Endodermal cell (in vitro differentiated cells): ENCODE data around the gene CPNE6. TPM values are rescaled to one million over a fixed set of nuclear protein-coding genes. Genes with fewer than 3 reads are reported as not detected.

Experiments
- DNase-seq: peaks from one replicate; pipeline ENCODE4 v3.0.0-alpha.2; 2017
- H3K27ac ChIP-seq: 2 replicates; pipeline ENCODE4 v1.5.1; 2013; ENCODE audit warnings: mild to moderate bottlenecking, low read depth, low read length, moderate library complexity
- H3K27me3 ChIP-seq: 2 replicates; pipeline ENCODE4 v1.6.1; 2013; ENCODE audit warnings: mild to moderate bottlenecking, low read length, moderate library complexity; ENCODE audit not compliant: insufficient read depth, control insufficient read depth, poor library complexity, severe bottlenecking
- H3K36me3 ChIP-seq: 2 replicates; pipeline ENCODE4 v1.7.0; 2013; ENCODE audit warnings: mild to moderate bottlenecking, low read length, moderate library complexity; ENCODE audit not compliant: control insufficient read depth, insufficient read depth
- H3K4me1 ChIP-seq: one replicate; pipeline ENCODE4 v1.7.0; 2013; ENCODE audit warnings: low read length; ENCODE audit not compliant: control insufficient read depth, insufficient read depth
- H3K4me3 ChIP-seq: 2 replicates; pipeline ENCODE4 v1.5.1; 2013; ENCODE audit warnings: mild to moderate bottlenecking, low read length, moderate library complexity
- H3K9ac ChIP-seq: 2 replicates; pipeline ENCODE4 v1.6.1; 2013; ENCODE audit warnings: mild to moderate bottlenecking, low read length, moderate library complexity; ENCODE audit not compliant: poor library complexity, severe bottlenecking; ENCODE audit errors: extremely low read depth
- H3K9me3 ChIP-seq: 2 replicates; pipeline ENCODE4 v1.6.1; 2013; ENCODE audit warnings: mild to moderate bottlenecking, low read length, moderate library complexity; ENCODE audit not compliant: control insufficient read depth
- H3K27ac Mint-ChIP-seq: 2 replicates; pipeline ENCODE4 v1.8.0; 2020; ENCODE audit warnings: mixed read lengths
- H3K27me3 Mint-ChIP-seq: 2 replicates; pipeline ENCODE4 v1.8.0; 2021; ENCODE audit warnings: mild to moderate bottlenecking, mixed read lengths; ENCODE audit not compliant: insufficient read depth
- H3K36me3 Mint-ChIP-seq: 2 replicates; pipeline ENCODE4 v1.8.0; 2020; ENCODE audit warnings: low read depth, mixed read lengths
- H3K4me1 Mint-ChIP-seq: 2 replicates; pipeline ENCODE4 v1.8.0; 2020; ENCODE audit warnings: mixed read lengths
- H3K4me3 Mint-ChIP-seq: 2 replicates; pipeline ENCODE4 v1.8.0; 2020; ENCODE audit warnings: mild to moderate bottlenecking, moderate library complexity, mixed read lengths
- H3K9me3 Mint-ChIP-seq: 2 replicates; pipeline ENCODE4 v1.8.0; 2020; ENCODE audit warnings: mild to moderate bottlenecking, mixed read lengths
- CTCF ChIP-seq: fragments of 200-600 bp; sonication (generic); conservative IDR thresholded peaks from 2 replicates; pipeline ENCODE4 v1.5.0; 2021; ENCODE audit warnings: antibody characterized with exemption, mild to moderate bottlenecking
- WGBS, 2 experiments: methylation state at CpG; one replicate each; pipeline versions ENCODE4 v1.1.5 to v1.1.7; 2013; ENCODE audit warnings: missing lambda C conversion rate in 2 of 2, mixed read lengths in 1 of 2; ENCODE audit not compliant: insufficient coverage in 1 of 2, insufficient read length in 1 of 2; 5-methylcytosine and 5-hydroxymethylcytosine counted together
- total RNA-seq, 2 donors: library from RNA; stranded (reverse); fragmentation: NEBNext Ultra II Directional in 1 of 2; extraction: Animal tissue kit (Norgen Biotek cat#: 25700) in 1 of 2; gene quantifications; 2 replicates in 1 of 2; 3 replicates in 1 of 2; pipeline ENCODE4 v1.2.1, GENCODE V29; 2021

CPNE6 gene
- total RNA-seq, 2 donors from 2014 or later = not detected

DNA sequence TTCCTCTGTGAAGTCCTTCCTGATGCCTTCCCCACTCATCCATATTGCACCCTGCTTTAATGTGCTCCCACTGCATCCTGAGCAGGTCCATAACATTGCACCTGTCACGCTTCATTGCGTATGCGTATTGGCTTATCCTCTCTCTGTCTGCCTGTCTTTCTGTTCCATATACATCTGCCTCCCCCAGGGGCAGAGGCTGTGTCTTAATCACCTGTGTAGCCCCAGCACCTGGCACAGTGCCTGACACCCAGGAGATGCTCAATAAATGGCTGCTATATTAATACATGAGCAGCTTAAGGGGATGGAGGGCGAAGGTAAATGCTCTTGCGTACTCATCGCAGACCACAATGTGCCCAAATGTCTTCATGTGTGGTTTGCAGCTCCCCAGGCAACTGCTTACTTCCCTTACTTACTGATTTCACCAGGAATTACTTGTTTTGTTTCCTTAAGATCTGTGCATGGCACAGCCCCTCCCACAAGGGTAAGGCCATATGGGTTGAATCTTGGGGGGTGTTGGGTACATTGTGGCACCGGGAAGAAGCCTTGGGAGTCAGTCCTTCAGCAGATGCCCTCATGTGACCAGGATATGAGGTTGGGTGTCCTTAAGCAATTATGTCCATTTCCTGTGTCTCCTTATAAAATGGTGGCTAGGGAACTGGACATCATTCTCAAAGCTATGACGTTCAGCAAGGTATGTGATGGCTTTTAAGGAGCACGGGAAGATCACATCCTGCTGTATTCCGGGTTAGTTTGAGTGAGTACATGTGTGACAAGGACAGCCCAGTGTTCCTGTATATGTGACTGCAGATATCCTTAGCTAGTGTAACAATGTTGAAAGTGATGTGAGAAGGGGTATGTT, 848 bp upstream of the CPNE6 start:
- H3K4me3 ChIP-seq = no peak overlapping the region
- no peak overlapping the region for H3K4me3 Mint-ChIP-seq
- H3K9me3 ChIP-seq = no peaks in the 10 kb centered on the region
- no peaks in the 10 kb centered on the region for H3K36me3 ChIP-seq
- H3K36me3 Mint-ChIP-seq = no peaks in the 10 kb centered on the region
- no peaks in the 10 kb centered on the region for H3K27me3 ChIP-seq
- no peak for TF ChIP-seq CTCF
- peaks cover 9% of the 10 kb centered on the region for H3K4me1 Mint-ChIP-seq
- 89 to 95% methylated on average over 8 to 10 of the region's 10 CpGs for WGBS, 2 experiments
- DNase-seq = no peak
- no peaks in the 10 kb centered on the region for H3K9me3 Mint-ChIP-seq
- peaks cover under 1% of the 10 kb centered on the region for H3K27me3 Mint-ChIP-seq
- no peak overlapping the region for H3K27ac ChIP-seq
- peaks cover 6% of the 10 kb centered on the region for H3K4me1 ChIP-seq
- H3K27ac Mint-ChIP-seq = no peak overlapping the region
- H3K9ac ChIP-seq = no peak overlapping the region

DNA sequence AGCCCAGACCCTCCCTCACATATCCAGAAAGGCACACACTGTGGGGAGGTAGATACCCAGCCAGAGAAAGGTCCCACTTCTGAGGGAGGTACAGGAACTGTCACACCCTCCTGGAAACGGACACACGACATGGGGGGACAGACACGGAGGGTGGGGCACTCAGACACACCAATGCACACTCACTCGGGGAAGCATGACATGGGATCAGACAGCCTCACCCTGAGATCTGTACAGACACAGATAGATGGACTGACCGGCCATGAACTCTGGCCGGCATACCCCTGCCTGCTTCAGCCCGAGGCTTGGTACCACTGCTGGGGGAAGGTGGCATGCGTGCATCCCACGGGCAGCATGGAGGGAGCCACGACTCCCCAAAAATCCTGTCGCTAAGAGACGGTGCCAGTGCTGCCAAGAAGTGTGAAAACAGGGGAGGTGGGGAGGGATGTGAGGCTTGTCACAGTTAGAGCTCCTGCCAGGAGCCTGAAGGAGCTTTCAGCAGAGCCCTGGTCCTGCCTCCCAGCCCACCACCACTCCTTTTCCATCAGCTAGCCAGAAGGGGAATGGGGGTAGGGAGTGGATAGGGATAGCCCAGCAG, 571 bp downstream of the CPNE6 start:
- DNase-seq = no peak
- WGBS, 2 experiments = 89 to 92% methylated on average over 11 to 12 of the region's 12 CpGs
- Mint-ChIP-seq H3K27me3 (peaks cover 4% of the 10 kb centered on the region), H3K4me3 (no peak overlapping the region), H3K4me1 (peaks cover 16% of the 10 kb centered on the region), H3K27ac (no peak overlapping the region), H3K9me3 (no peaks in the 10 kb centered on the region), H3K36me3 (no peaks in the 10 kb centered on the region)
- H3K36me3 ChIP-seq = no peaks in the 10 kb centered on the region
- H3K9me3 ChIP-seq = no peaks in the 10 kb centered on the region
- peaks cover 9% of the 10 kb centered on the region for H3K4me1 ChIP-seq
- TF ChIP-seq CTCF = no peak
- no peak overlapping the region for H3K27ac ChIP-seq
- no peak overlapping the region for H3K4me3 ChIP-seq
- no peak overlapping the region for H3K9ac ChIP-seq
- H3K27me3 ChIP-seq = no peaks in the 10 kb centered on the region

DNA sequence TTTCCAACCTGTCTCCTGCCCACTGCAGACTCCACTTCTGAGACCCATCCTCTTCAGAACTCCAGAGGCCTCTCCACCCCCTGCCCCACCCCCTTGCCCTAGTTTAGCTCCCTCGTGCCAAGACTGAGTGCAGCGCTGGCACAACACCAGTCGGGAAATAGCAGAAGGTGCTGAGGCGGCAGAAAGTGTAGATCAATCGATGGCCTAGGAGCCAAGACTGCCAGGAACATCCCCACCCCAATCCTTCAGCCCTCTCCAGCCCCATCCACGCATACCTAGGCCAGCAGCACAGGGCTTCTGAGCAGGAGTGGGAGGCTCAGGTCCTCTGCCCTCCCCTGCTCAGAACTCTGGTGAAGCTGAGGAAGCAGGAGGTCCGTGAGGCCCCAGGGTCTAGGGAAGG, 1.1 kb downstream of the CPNE6 start:
- H3K36me3 Mint-ChIP-seq = no peaks in the 10 kb centered on the region
- H3K27ac Mint-ChIP-seq = no peak overlapping the region
- H3K4me3 ChIP-seq = no peak overlapping the region
- no peak for TF ChIP-seq CTCF
- 88% methylated on average over 7 of the region's 7 CpGs; no CpG with 5 or more reads in 1 of the 2 experiments for WGBS, 2 experiments
- no peak overlapping the region for H3K4me3 Mint-ChIP-seq
- no peak for DNase-seq
- H3K9me3 ChIP-seq = no peaks in the 10 kb centered on the region
- peaks cover 4% of the 10 kb centered on the region for H3K27me3 Mint-ChIP-seq
- H3K4me1 Mint-ChIP-seq = peaks cover 16% of the 10 kb centered on the region
- H3K9me3 Mint-ChIP-seq = no peaks in the 10 kb centered on the region
- no peaks in the 10 kb centered on the region for H3K36me3 ChIP-seq
- peaks cover 4% of the 10 kb centered on the region for H3K27me3 ChIP-seq
- no peak overlapping the region for H3K27ac ChIP-seq
- H3K9ac ChIP-seq = no peak overlapping the region
- peaks cover 9% of the 10 kb centered on the region for H3K4me1 ChIP-seq
